WTC11 (cell line): ENCODE data around the gene ZSCAN29. TPM values are rescaled to one million over a fixed set of nuclear protein-coding genes. Genes with fewer than 3 reads are reported as not detected.

Experiments used
- ATAC-seq: fragments of 200-7000 bp; cut with Tn5 transposase; 2 replicates; pipeline ENCODE4 v1.10.0; 2021; ENCODE audit warnings: mild to moderate bottlenecking, moderate library complexity
- CTCF ChIA-PET: fragments of 300-600 bp; sonication (Branson Sonifier 250); formaldehyde crosslinking; loops from one replicate; lab custom pipeline; 2021; ENCODE audit warnings: antibody characterized with exemption; lab: Charles Lee
- POLR2A ChIA-PET: fragments of 350-600 bp; sonication (Branson Sonifier 250); formaldehyde crosslinking; loops from one replicate; lab custom pipeline; 2021; ENCODE audit warnings: antibody characterized with exemption; lab: Charles Lee
- DNase-seq: peaks from one replicate; pipeline ENCODE4 v3.0.0; 2021; ENCODE audit warnings: low spot score
- H3K27ac Mint-ChIP-seq: 2 replicates; pipeline ENCODE4 v1.8.0; 2021; ENCODE audit warnings: mixed read lengths
- H3K27me3 Mint-ChIP-seq: 2 replicates; pipeline ENCODE4 v1.8.0; 2021; ENCODE audit warnings: low read depth, mild to moderate bottlenecking, moderate library complexity, mixed read lengths
- H3K36me3 Mint-ChIP-seq: 2 replicates; pipeline ENCODE4 v1.8.0; 2021; ENCODE audit warnings: mixed read lengths
- H3K4me1 Mint-ChIP-seq: 2 replicates; pipeline ENCODE4 v1.8.0; 2022; ENCODE audit warnings: mixed read lengths
- H3K4me3 Mint-ChIP-seq: 2 replicates; pipeline ENCODE4 v1.8.0; 2021; ENCODE audit warnings: mild to moderate bottlenecking, moderate library complexity, mixed read lengths
- H3K9me3 Mint-ChIP-seq: 2 replicates; pipeline ENCODE4 v1.8.0; 2021; ENCODE audit warnings: mixed read lengths
- AFF4 ChIP-seq: sonication (generic); formaldehyde crosslinking; IDR thresholded peaks from 2 replicates; pipeline ENCODE4 v1.8.1; 2023; ENCODE audit warnings: mild to moderate bottlenecking, missing genetic modification reagents, borderline replicate concordance
- AR ChIP-seq: fragments of 250-450 bp; sonication (Bioruptor Pico); IDR thresholded peaks from 2 replicates; pipeline ENCODE4 v1.9.0; 2021; ENCODE audit warnings: mild to moderate bottlenecking
- ATF2 ChIP-seq: sonication (generic); formaldehyde crosslinking; IDR thresholded peaks from 2 replicates; pipeline ENCODE4 v1.8.1; 2022; ENCODE audit warnings: low read depth, missing genetic modification reagents, borderline replicate concordance
- ATF3 ChIP-seq: sonication (generic); formaldehyde crosslinking; conservative IDR thresholded peaks from 2 replicates; pipeline ENCODE4 v1.8.1; 2022; ENCODE audit warnings: mild to moderate bottlenecking, missing genetic modification reagents
- CREB1 ChIP-seq: sonication (generic); formaldehyde crosslinking; IDR thresholded peaks from 2 replicates; pipeline ENCODE4 v1.8.0; 2023; ENCODE audit warnings: mild to moderate bottlenecking, missing genetic modification reagents
- ELF4 ChIP-seq: sonication (generic); formaldehyde crosslinking; IDR thresholded peaks from 2 replicates; pipeline ENCODE4 v1.8.1; 2022; ENCODE audit warnings: low read depth, mild to moderate bottlenecking, moderate library complexity, missing genetic modification reagents
- ESRRA ChIP-seq: sonication (generic); formaldehyde crosslinking; IDR thresholded peaks from 2 replicates; pipeline ENCODE4 v1.8.1; 2022; ENCODE audit warnings: mild to moderate bottlenecking, missing genetic modification reagents, borderline replicate concordance
- FOXJ3 ChIP-seq: sonication (generic); formaldehyde crosslinking; IDR thresholded peaks from 2 replicates; pipeline ENCODE4 v1.9.0; 2021; ENCODE audit warnings: missing genetic modification reagents, mild to moderate bottlenecking, borderline replicate concordance
- FOXP4 ChIP-seq: sonication (generic); formaldehyde crosslinking; IDR thresholded peaks from 2 replicates; pipeline ENCODE4 v1.8.0; 2022; ENCODE audit warnings: mild to moderate bottlenecking, missing genetic modification reagents
- GRHL2 ChIP-seq: fragments of 250-450 bp; sonication (Bioruptor Pico); IDR thresholded peaks from 2 replicates; pipeline ENCODE4 v1.8.0; 2022; ENCODE audit warnings: mild to moderate bottlenecking, moderate library complexity; ENCODE audit not compliant: insufficient replicate concordance, severe bottlenecking
- JAZF1 ChIP-seq: fragments of 250-450 bp; sonication (Bioruptor Pico); IDR thresholded peaks from 2 replicates; pipeline ENCODE4 v1.9.0; 2021; ENCODE audit warnings: moderate library complexity, mild to moderate bottlenecking, inconsistent platforms
- MAX ChIP-seq: sonication (generic); formaldehyde crosslinking; IDR thresholded peaks from 2 replicates; pipeline ENCODE4 v1.8.0; 2022; ENCODE audit warnings: mild to moderate bottlenecking, missing genetic modification reagents
- MXD4 ChIP-seq: fragments of 250-450 bp; sonication (Bioruptor Pico); IDR thresholded peaks from 2 replicates; pipeline ENCODE4 v1.8.0; 2021; ENCODE audit warnings: mild to moderate bottlenecking, moderate library complexity, borderline replicate concordance
- NFATC4 ChIP-seq: fragments of 250-450 bp; sonication (Bioruptor Pico); IDR thresholded peaks from 2 replicates; pipeline ENCODE4 v1.9.0; 2021; ENCODE audit warnings: mild to moderate bottlenecking
- NR3C1 ChIP-seq: sonication (generic); formaldehyde crosslinking; conservative IDR thresholded peaks from 2 replicates; pipeline ENCODE4 v1.8.1; 2023; ENCODE audit warnings: low read depth, mild to moderate bottlenecking, missing genetic modification reagents
- SOX15 ChIP-seq: fragments of 250-450 bp; sonication (Bioruptor Pico); IDR thresholded peaks from 2 replicates; pipeline ENCODE4 v1.9.0; 2021; ENCODE audit warnings: mild to moderate bottlenecking
- SP1 ChIP-seq: sonication (generic); formaldehyde crosslinking; conservative IDR thresholded peaks from 2 replicates; pipeline ENCODE4 v1.8.1; 2022; ENCODE audit warnings: missing genetic modification reagents
- STAT6 ChIP-seq: sonication (generic); formaldehyde crosslinking; conservative IDR thresholded peaks from 2 replicates; pipeline ENCODE4 v1.8.1; 2023; ENCODE audit warnings: mild to moderate bottlenecking, low read depth, missing genetic modification reagents, moderate library complexity
- ZBTB21 ChIP-seq: sonication (generic); formaldehyde crosslinking; IDR thresholded peaks from 2 replicates; pipeline ENCODE4 v1.8.1; 2023; ENCODE audit warnings: mild to moderate bottlenecking, missing genetic modification reagents, borderline replicate concordance
- ZNF138 ChIP-seq: sonication (generic); formaldehyde crosslinking; conservative IDR thresholded peaks from 2 replicates; pipeline ENCODE4 v1.8.1; 2022; ENCODE audit warnings: mild to moderate bottlenecking, moderate library complexity, missing genetic modification reagents
- ZNF219 ChIP-seq: sonication (generic); formaldehyde crosslinking; IDR thresholded peaks from 2 replicates; pipeline ENCODE4 v1.8.0; 2023; ENCODE audit warnings: missing genetic modification reagents, mild to moderate bottlenecking, borderline replicate concordance
- ZNF396 ChIP-seq: fragments of 250-450 bp; sonication (Bioruptor Pico); IDR thresholded peaks from 2 replicates; pipeline ENCODE4 v1.8.0; 2021; ENCODE audit warnings: mild to moderate bottlenecking, moderate library complexity, borderline replicate concordance
- ZNF416 ChIP-seq: fragments of 250-450 bp; sonication (Bioruptor Pico); IDR thresholded peaks from 2 replicates; pipeline ENCODE4 v1.9.0; 2021; ENCODE audit warnings: mild to moderate bottlenecking, inconsistent platforms
- ZNF671 ChIP-seq: fragments of 250-450 bp; sonication (Bioruptor Pico); IDR thresholded peaks from 2 replicates; pipeline ENCODE4 v1.8.0; 2021; ENCODE audit warnings: mild to moderate bottlenecking
- total RNA-seq: library from RNA; stranded (reverse); gene quantifications from 3 replicates; pipeline ENCODE4 v1.2.3, GENCODE V29; 2021

Gene ZSCAN29
- total RNA-seq, 1 experiment from 2014 or later, result 39.7 TPM

GRCh38 chr15:43414196-43414595, 43.4 kb upstream of the ZSCAN29 start:
- Mint-ChIP-seq H3K4me1 (no peaks in the 10 kb centered on the region), H3K27me3 (no peaks in the 10 kb centered on the region), H3K9me3 (no peaks in the 10 kb centered on the region), H3K36me3 (peaks cover 68% of the 10 kb centered on the region), H3K27ac (no peak overlapping the region), H3K4me3 (no peak overlapping the region)
- no peak for TF ChIP-seq GRHL2 (CRISPR knock-in tag)
- TF ChIP-seq ZNF219 (CRISPR knock-in tag), result no peak
- no peak for TF ChIP-seq JAZF1 (CRISPR knock-in tag)
- no peak for TF ChIP-seq MAX (CRISPR knock-in tag)
- TF ChIP-seq ATF2 (CRISPR knock-in tag), result no peak
- TF ChIP-seq NR3C1, result no peak
- TF ChIP-seq SOX15 (CRISPR knock-in tag), result no peak
- no peak for TF ChIP-seq ZNF671 (CRISPR knock-in tag)
- TF ChIP-seq ZNF416 (CRISPR knock-in tag), result no peak
- no peak for TF ChIP-seq ZBTB21
- TF ChIP-seq ELF4 (CRISPR knock-in tag), result no peak
- no peak for TF ChIP-seq ESRRA
- no peak for TF ChIP-seq ATF3 (CRISPR knock-in tag)
- no peak for TF ChIP-seq CREB1 (CRISPR knock-in tag)
- TF ChIP-seq MXD4, result no peak
- no peak for TF ChIP-seq FOXP4 (CRISPR knock-in tag)
- TF ChIP-seq ZNF138 (CRISPR knock-in tag), result no peak
- POLR2A ChIA-PET, result no interaction called here
- ATAC-seq (no peak), DNase-seq (no peak)
- CTCF ChIA-PET, result interaction anchor here (1.8 kb wide), 1 partner anchor 38 kb away, joined by 5 read pairs; no protein-coding TSS in a partner anchor

GRCh38 chr15:43412096-43412495, 41.3 kb upstream of the ZSCAN29 start:
- ATAC-seq (no peak), DNase-seq (no peak)
- Mint-ChIP-seq H3K4me1 (no peaks in the 10 kb centered on the region), H3K9me3 (no peaks in the 10 kb centered on the region), H3K36me3 (peaks cover 78% of the 10 kb centered on the region), H3K27me3 (no peaks in the 10 kb centered on the region), H3K27ac (no peak overlapping the region), H3K4me3 (no peak overlapping the region)
- ChIA-PET POLR2A (no interaction called here), CTCF (no interaction called here)
- TF ChIP-seq AFF4 (CRISPR knock-in tag) (no peak), ZNF138 (CRISPR knock-in tag) (no peak), JAZF1 (CRISPR knock-in tag) (no peak), ESRRA (no peak), STAT6 (CRISPR knock-in tag) (no peak), ZNF396 (CRISPR knock-in tag) (no peak), SP1 (CRISPR knock-in tag) (no peak), NFATC4 (CRISPR knock-in tag) (no peak), AR (CRISPR knock-in tag) (no peak), FOXJ3 (CRISPR knock-in tag) (no peak)
